ENCODE measurements around the gene STK25. TPM values are rescaled to one million over a fixed set of nuclear protein-coding genes. Genes with fewer than 3 reads are reported as not detected.

The STK25 gene
- total RNA-seq, 1 donor from 2014 or later: 259 TPM

- Histone ChIP-seq H3K27ac (no peak overlapping the region), H3K4me3 (no peak overlapping the region), H3K9me3 (no peaks in the 10 kb centered on the region), H3K36me3 (peaks cover 48 to 58% of the 10 kb centered on the region in 2 donors), H3K4me1 (no peaks in the 10 kb centered on the region), H3K27me3 (no peaks in the 10 kb centered on the region)
- TF ChIP-seq, protein P1, sequence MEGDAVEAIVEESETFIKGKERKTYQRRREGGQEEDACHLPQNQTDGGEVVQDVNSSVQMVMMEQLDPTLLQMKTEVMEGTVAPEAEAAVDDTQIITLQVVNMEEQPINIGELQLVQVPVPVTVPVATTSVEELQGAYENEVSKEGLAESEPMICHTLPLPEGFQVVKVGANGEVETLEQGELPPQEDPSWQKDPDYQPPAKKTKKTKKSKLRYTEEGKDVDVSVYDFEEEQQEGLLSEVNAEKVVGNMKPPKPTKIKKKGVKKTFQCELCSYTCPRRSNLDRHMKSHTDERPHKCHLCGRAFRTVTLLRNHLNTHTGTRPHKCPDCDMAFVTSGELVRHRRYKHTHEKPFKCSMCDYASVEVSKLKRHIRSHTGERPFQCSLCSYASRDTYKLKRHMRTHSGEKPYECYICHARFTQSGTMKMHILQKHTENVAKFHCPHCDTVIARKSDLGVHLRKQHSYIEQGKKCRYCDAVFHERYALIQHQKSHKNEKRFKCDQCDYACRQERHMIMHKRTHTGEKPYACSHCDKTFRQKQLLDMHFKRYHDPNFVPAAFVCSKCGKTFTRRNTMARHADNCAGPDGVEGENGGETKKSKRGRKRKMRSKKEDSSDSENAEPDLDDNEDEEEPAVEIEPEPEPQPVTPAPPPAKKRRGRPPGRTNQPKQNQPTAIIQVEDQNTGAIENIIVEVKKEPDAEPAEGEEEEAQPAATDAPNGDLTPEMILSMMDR (IDR thresholded peaks at IDR 0.05): no peak
- DNase-seq (ENCODE audit: low spot score in 2 of 2): no peak
- intact Hi-C loops (cut with DNase I): loop anchor here (10.0 kb wide), 2 partner anchors 185 to 935 kb away; partner anchors contain the start of genes DTYMK, DUSP28 and RNPEPL1
Measured at GRCh38 chr2:241500016-241500415, 8.4 kb downstream of the STK25 start.

GRCh38 chr2:241499146-241499965 is 9.0 kb downstream of the STK25 start:
- H3K36me3 ChIP-seq: peaks cover 53 to 65% of the 10 kb centered on the region in 2 donors
- intact Hi-C loops (cut with DNase I): no loop called here
- no peaks in the 10 kb centered on the region for H3K27me3 ChIP-seq

DNA sequence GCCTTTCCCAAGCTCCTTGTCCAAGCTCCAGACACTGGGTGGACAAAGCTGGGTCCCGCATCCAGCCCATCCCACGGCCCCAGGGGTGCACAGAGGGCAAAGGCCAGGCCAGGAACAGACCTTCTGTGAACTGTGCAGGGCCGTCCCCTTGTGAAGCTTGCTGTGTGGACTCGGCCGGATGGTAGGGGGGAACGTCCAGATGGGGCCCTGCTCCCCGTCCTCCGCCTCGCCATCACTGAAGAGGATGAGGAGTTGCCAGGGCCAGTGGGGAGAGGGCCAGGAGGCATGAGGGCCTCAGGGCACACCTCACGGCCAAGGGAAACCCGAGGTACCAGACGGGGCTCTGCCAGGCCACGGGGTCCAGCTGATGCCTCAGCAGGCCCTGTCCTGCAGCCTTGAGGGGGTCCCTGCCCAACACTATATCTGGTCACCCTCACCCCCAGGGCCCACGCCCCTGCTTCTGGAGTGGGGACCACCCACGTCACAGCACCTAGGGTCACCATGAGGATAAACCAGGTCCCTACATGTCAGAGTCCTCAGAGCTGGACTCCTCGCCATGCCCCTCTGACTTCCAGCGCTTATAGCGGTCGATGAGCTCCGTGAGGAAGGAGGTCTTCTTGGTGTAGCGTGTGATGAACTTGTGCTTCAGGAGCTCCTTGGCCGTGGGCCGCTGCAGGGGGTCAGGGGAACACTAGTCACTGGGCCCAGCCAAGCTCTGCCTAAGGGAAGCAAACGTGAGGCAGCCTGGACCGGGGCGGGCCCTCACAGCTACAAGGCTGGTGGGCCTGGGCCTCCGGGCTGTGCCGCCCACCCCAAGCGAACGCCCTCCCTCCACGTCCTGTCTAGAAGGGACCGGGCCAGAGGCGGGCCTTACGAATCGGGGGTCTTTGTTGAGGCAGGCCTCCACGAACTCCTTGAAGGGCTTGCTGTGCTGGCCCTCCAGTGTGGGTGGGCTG is 10.0 kb downstream of the STK25 start:
- intact Hi-C loops (cut with DNase I): no loop called here

More at GRCh38 chr2:241499146-241499965, 9.0 kb downstream of the STK25 start:
- no peaks in the 10 kb centered on the region for H3K4me1 ChIP-seq
- H3K9me3 ChIP-seq: no peaks in the 10 kb centered on the region
- H3K4me3 ChIP-seq: no peak overlapping the region
- TF ChIP-seq, protein P1 (IDR thresholded peaks at IDR 0.05): no peak
- no peak overlapping the region for H3K27ac ChIP-seq
- DNase-seq (ENCODE audit: low spot score in 2 of 2): no peak

GRCh38 chr2:241496904-241497877 is 11.2 kb downstream of the STK25 start:
- intact Hi-C loops (cut with DNase I): no loop called here
- Histone ChIP-seq H3K36me3 (peaks cover 63 to 80% of the 10 kb centered on the region in 2 donors), H3K4me3 (no peak overlapping the region), H3K27me3 (no peaks in the 10 kb centered on the region), H3K4me1 (no peaks in the 10 kb centered on the region), H3K27ac (no peak overlapping the region), H3K9me3 (no peaks in the 10 kb centered on the region)
- TF ChIP-seq, protein P1 (IDR thresholded peaks at IDR 0.05): no peak
- no peak for DNase-seq (ENCODE audit: low spot score in 2 of 2)

More for the DNA sequence above, 10.0 kb downstream of the STK25 start:
- no peaks in the 10 kb centered on the region for H3K27me3 ChIP-seq
- H3K9me3 ChIP-seq: no peaks in the 10 kb centered on the region
- H3K36me3 ChIP-seq: peaks cover 62 to 74% of the 10 kb centered on the region in 2 donors
- no peaks in the 10 kb centered on the region for H3K4me1 ChIP-seq
- TF ChIP-seq, protein P1 (IDR thresholded peaks at IDR 0.05): no peak
- no peak overlapping the region for H3K4me3 ChIP-seq
- no peak for DNase-seq (ENCODE audit: low spot score in 2 of 2)
- no peak overlapping the region for H3K27ac ChIP-seq
